Tibial artery (tissue), 4 donors: ENCODE results near the gene NUP155.

ENCODE experiments used
- DNase-seq, 2 donors: peaks; one replicate each; pipeline ENCODE4 v3.0.0-alpha.2; 2019
- H3K27ac ChIP-seq, 2 donors: fragments of 200-600 bp; sonication (generic) in 1 of 2; 1 replicate in 1 of 2; 2 replicates in 1 of 2; pipeline ENCODE4 v1.5.1; 2018 to 2019; ENCODE audit warnings: mild to moderate bottlenecking in 1 of 2
- H3K27me3 ChIP-seq, 2 donors: fragments of 200-600 bp; sonication (generic) in 1 of 2; one replicate each; pipeline versions ENCODE4 v1.5.1 to v1.6.0; 2016 to 2019
- H3K36me3 ChIP-seq, 3 donors: fragments of 200-600 bp; sonication (generic) in 2 of 3; one replicate each; pipeline ENCODE4 v1.5.1; 2016 to 2019; ENCODE audit warnings: mild to moderate bottlenecking in 2 of 3
- H3K4me1 ChIP-seq, 4 donors: fragments of 200-600 bp; sonication (generic) in 2 of 4; 1 replicate in 3 of 4; 2 replicates in 1 of 4; pipeline ENCODE4 v1.5.1; 2016 to 2019
- H3K4me3 ChIP-seq, 2 donors: fragments of 200-600 bp; sonication (generic) in 1 of 2; 1 replicate in 1 of 2; 2 replicates in 1 of 2; pipeline ENCODE4 v1.5.1; 2018 to 2019; ENCODE audit warnings: mild to moderate bottlenecking in 2 of 2
- H3K9me3 ChIP-seq, 3 donors: fragments of 200-600 bp; sonication (generic) in 1 of 3; one replicate each; pipeline ENCODE4 v1.5.1; 2016 to 2019
- intact Hi-C: fragments of 100-400 bp; cut with DNase I; formaldehyde crosslinking; loops from one replicate; pipeline ENCODE4 v1.15.0; 2023; ENCODE audit warnings: low total_unique reads
- TF ChIP-seq, protein P1 (sequence below), 2 experiments: fragments of 200-600 bp in 1 of 2; fragments of 450-650 bp in 1 of 2; IDR thresholded peaks; one replicate each; pipeline ENCODE4 v1.5.1; 2017 to 2019; ENCODE audit warnings: antibody characterized with exemption in 2 of 2, mild to moderate bottlenecking in 1 of 2, moderate library complexity in 1 of 2

Gene NUP155

DNA sequence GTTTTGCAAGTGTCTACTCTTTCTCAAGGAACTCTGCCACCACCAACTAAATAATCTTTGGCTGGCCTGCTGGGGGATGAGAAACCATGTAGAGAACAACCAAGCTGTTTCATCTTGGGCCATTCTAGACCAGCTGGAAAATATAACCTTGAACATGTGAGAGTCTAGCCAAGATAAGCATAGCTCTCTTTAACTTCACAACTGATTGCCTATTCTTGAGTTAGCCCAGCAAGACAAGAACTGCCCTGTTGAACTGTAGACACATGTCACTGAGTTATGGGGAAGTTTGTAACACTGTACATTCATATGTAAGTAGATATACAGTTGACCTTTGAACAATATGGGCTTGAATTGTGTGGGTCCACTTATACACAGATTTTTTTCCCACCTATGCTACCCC is 44.4 kb downstream of the NUP155 start:
- DNase-seq = no peak

DNA sequence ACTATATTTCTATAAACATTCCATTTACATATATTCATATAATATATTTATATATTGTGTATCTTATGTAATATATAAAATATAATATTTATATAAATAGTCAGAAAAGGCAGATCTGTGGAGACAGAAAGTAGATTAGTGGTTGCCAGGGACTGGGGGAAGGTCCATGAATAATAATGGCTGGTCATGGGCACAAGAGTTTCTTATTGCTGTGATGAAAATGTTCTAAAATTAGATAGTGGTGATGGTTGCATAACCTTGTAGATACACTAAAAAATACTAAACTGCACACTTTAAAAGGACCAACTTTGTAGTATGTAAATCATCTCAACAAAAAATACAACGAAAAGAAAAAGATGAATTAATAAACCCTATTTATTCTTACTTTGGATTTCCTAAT is 47.3 kb downstream of the NUP155 start:
- Histone ChIP-seq H3K9me3 (no peaks in the 10 kb centered on the region), H3K4me1 (no peaks in the 10 kb centered on the region), H3K27me3 (no peaks in the 10 kb centered on the region), H3K4me3 (no peak overlapping the region), H3K36me3 (peaks cover 63 to 97% (median 79%) of the 10 kb centered on the region in 3 donors), H3K27ac (no peak overlapping the region)
- TF ChIP-seq, protein P1, sequence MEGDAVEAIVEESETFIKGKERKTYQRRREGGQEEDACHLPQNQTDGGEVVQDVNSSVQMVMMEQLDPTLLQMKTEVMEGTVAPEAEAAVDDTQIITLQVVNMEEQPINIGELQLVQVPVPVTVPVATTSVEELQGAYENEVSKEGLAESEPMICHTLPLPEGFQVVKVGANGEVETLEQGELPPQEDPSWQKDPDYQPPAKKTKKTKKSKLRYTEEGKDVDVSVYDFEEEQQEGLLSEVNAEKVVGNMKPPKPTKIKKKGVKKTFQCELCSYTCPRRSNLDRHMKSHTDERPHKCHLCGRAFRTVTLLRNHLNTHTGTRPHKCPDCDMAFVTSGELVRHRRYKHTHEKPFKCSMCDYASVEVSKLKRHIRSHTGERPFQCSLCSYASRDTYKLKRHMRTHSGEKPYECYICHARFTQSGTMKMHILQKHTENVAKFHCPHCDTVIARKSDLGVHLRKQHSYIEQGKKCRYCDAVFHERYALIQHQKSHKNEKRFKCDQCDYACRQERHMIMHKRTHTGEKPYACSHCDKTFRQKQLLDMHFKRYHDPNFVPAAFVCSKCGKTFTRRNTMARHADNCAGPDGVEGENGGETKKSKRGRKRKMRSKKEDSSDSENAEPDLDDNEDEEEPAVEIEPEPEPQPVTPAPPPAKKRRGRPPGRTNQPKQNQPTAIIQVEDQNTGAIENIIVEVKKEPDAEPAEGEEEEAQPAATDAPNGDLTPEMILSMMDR (IDR thresholded peaks at IDR 0.05) = no peak
- DNase-seq = no peak
- intact Hi-C loops = no loop called here

More for the DNA sequence above, 44.4 kb downstream of the NUP155 start:
- H3K36me3 ChIP-seq = peaks cover 72 to 98% (median 89%) of the 10 kb centered on the region in 3 donors
- no peak overlapping the region for H3K27ac ChIP-seq
- H3K4me1 ChIP-seq = no peaks in the 10 kb centered on the region
- TF ChIP-seq, protein P1 (IDR thresholded peaks at IDR 0.05) = no peak
- no peak overlapping the region for H3K4me3 ChIP-seq
- intact Hi-C loops = no loop called here
- no peaks in the 10 kb centered on the region for H3K9me3 ChIP-seq
- H3K27me3 ChIP-seq = no peaks in the 10 kb centered on the region

DNA sequence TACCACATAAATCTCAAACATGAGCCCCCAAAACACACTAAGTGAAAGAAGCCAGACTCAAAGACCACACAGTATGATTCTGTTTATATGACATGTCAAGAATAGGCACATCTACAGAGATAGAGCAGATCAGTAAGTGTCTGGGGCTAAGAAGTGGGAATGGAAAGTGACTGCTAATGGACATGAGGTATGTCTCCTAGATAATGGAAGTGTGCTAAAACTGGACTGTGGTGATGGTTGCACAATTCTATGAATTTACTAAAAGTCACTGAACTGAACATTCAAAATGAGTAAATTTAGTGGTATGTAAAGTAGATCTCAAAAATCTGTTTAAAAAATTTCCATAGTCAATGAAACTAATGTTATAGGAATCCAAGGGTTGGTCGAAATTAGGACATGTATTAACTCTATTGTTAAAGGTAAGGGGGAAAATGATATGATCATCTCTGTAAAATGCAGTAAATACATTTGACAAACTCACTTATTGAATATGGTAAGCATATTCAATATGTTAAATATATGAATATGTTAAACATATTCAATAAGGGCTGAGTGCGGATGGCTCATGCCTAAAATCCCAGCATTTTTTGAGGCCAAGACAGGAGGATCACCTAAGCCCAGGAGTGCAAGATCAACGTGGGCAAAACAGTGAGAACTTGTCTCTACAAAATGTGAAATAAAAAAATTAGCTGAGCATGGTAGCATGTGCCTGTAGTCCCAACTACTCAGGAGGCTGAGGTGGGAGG is 51.7 kb downstream of the NUP155 start:
- no peak overlapping the region for H3K4me3 ChIP-seq
- peaks cover 62 to 95% (median 69%) of the 10 kb centered on the region in 3 donors for H3K36me3 ChIP-seq
- no peaks in the 10 kb centered on the region for H3K4me1 ChIP-seq
- TF ChIP-seq, protein P1 (IDR thresholded peaks at IDR 0.05) = no peak
- H3K27me3 ChIP-seq = no peaks in the 10 kb centered on the region
- no peak overlapping the region for H3K27ac ChIP-seq
- intact Hi-C loops = loop anchor here (10.0 kb wide), 1 partner anchor 144 kb away; no protein-coding TSS in a partner anchor
- H3K9me3 ChIP-seq = no peaks in the 10 kb centered on the region
- no peak for DNase-seq

DNA sequence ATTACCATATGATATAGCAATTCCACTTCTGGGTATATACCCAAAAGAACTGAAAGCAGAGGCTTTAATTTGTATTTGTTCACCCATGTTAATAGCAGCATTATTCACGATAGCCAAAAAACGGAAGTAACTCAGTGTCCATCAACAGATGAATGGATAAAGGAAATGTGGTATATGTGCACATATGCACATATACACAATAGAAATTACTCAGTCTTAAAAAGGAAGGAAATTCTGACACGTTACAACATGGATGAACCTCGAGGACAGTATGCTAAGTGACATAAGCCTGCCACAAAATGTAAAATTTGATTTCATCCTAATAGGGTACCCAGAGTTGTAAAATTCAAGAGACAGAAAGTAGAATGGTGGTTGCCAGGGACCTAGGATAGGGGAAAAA is 54.9 kb downstream of the NUP155 start:
- Histone ChIP-seq H3K27me3 (no peaks in the 10 kb centered on the region), H3K27ac (no peak overlapping the region), H3K4me3 (no peak overlapping the region), H3K9me3 (no peaks in the 10 kb centered on the region), H3K36me3 (peaks cover 72 to 96% (median 72%) of the 10 kb centered on the region in 3 donors), H3K4me1 (no peaks in the 10 kb centered on the region)
- no peak for DNase-seq
- TF ChIP-seq, protein P1 (IDR thresholded peaks at IDR 0.05) = no peak
- intact Hi-C loops = loop anchor here (10.0 kb wide), 1 partner anchor 141 kb away; no protein-coding TSS in a partner anchor

DNA sequence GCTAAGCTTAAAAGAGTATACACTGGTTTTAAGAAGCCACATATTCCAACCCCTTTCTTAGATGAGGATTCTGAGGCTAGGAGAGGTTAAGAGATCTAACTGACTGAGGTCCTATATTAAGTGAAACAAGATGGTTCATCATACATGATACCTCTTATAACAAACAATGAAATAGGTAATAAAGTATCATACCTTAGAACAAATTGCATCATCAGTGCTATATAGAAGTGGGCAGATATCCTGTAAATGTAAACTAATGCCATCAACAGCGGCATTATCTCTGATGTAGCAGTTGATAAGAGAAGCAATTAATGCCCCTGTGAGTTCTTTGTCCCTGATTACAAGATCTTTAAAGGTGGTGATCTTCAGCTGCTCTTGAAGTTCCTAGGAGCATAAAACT is 60.5 kb downstream of the NUP155 start:
- H3K36me3 ChIP-seq = peaks cover 71 to 96% (median 86%) of the 10 kb centered on the region in 3 donors
- H3K27me3 ChIP-seq = no peaks in the 10 kb centered on the region
- no peaks in the 10 kb centered on the region for H3K4me1 ChIP-seq
- TF ChIP-seq, protein P1 (IDR thresholded peaks at IDR 0.05) = no peak
- H3K9me3 ChIP-seq = no peaks in the 10 kb centered on the region
- intact Hi-C loops = loop anchor here (10.0 kb wide), 1 partner anchor 136 kb away; no protein-coding TSS in a partner anchor
- no peak for DNase-seq
- no peak overlapping the region for H3K4me3 ChIP-seq
- H3K27ac ChIP-seq = no peak overlapping the region
